Right lung (tissue), 10 donors: Measurements from ENCODE around the gene VANGL1. TPM values are rescaled to one million over a fixed set of nuclear protein-coding genes. Genes with fewer than 3 reads are reported as not detected.
"Not testable (repeated sequence)": the region's sequence is repeated elsewhere in the genome, so short reads cannot be mapped to it uniquely, and the experiment has no call there.

Experiments used
- DNase-seq, 2 donors: peaks; one replicate each; pipeline ENCODE4 v3.0.0-alpha.2; 2013
- long read RNA-seq, 8 donors: transcript quantifications; one replicate each; lab custom pipeline, GENCODE V29; 2026
- polyA plus RNA-seq, 5 donors: library from polyadenylated mRNA; unstranded; fragments of 120-200 nt; gene quantifications; one replicate each; pipeline versions ENCODE4 v1.2.1 to v1.2.3, GENCODE V29; 2013; ENCODE audit warnings: inconsistent platforms in 1 of 5, low replicate concordance in 1 of 5; ENCODE audit not compliant: insufficient read length in 5 of 5, insufficient read depth in 1 of 5

Gene VANGL1
- 10 to 100 TPM; 12.8 to 18.1 (median 14.1) TPM for polyA plus RNA-seq
- long read RNA-seq, donor 1, full-length matches to known transcripts = 5 of 5 reads
- long read RNA-seq, donor 1, partial matches to known transcripts = 0 of 5 reads
- long read RNA-seq, donor 1, other reads (novel, unspliced or antisense) = 0 of 5 reads
- long read RNA-seq, donor 2, full-length matches to known transcripts = 3 of 3 reads
- long read RNA-seq, donor 2, partial matches to known transcripts = 0 of 3 reads
- long read RNA-seq, donor 2, other reads (novel, unspliced or antisense) = 0 of 3 reads
- long read RNA-seq, donor 3, full-length matches to known transcripts = 1 of 1 reads
- long read RNA-seq, donor 3, partial matches to known transcripts = 0 of 1 reads
- long read RNA-seq, donor 3, other reads (novel, unspliced or antisense) = 0 of 1 reads
- long read RNA-seq, donor 4 = 0 reads
- long read RNA-seq, donor 5, full-length matches to known transcripts = 4 of 4 reads
- long read RNA-seq, donor 5, partial matches to known transcripts = 0 of 4 reads
- long read RNA-seq, donor 5, other reads (novel, unspliced or antisense) = 0 of 4 reads
- long read RNA-seq, donor 6, full-length matches to known transcripts = 4 of 4 reads
- long read RNA-seq, donor 6, partial matches to known transcripts = 0 of 4 reads
- long read RNA-seq, donor 6, other reads (novel, unspliced or antisense) = 0 of 4 reads
- long read RNA-seq, donor 7, full-length matches to known transcripts = 3 of 3 reads
- long read RNA-seq, donor 7, partial matches to known transcripts = 0 of 3 reads
- long read RNA-seq, donor 7, other reads (novel, unspliced or antisense) = 0 of 3 reads
- long read RNA-seq, donor 8, full-length matches to known transcripts = 3 of 3 reads
- long read RNA-seq, donor 8, partial matches to known transcripts = 0 of 3 reads
- long read RNA-seq, donor 8, other reads (novel, unspliced or antisense) = 0 of 3 reads

DNA sequence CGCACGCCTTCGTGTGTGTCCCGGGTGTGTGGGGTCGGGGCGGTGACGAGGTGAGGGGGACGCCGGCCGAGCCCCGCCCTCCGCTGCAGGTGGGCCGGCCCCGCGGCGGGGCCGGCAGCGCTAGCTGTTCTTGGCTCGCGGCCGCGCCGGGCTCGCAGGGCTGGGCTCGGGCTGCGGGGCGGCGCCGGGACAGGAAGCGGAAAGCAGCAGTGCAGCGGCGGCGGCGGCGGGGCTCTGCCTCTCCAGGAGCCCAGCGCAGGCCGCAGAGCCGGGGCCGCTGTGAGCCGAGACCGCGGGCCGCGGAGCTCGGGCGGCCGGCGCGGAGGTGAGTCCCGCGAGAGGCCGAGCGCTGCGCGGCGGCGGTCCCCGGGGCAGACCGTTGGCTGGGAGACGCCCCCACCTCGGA lies at the start of gene VANGL1:
Gene VANGL1 (plus strand): TSS at position 209 of the 406 bp plus-strand sequence. CDS start 9,444 bp downstream, outside the sequence.
- peak in 1 of 2 donors; percentile 33 for DNase-seq

DNA sequence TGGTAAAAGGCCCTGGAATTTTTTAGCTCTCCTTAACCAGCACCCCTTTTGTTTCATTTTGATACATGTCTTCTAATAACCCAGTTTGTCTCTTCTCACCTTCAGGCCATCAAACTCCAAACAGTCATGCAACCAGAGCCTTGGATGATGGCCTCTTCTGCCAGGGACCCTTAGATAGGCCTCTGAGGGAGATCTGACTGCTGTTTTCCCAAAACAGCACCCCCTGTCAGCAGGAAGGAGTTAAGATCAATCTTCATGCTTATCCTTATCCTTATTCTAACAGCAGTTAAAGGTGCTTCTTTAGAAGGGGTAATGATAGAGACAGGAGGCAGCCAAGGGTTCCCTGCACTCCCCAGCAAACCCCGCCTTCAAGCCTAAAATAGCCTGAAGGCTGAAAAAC lies 49.5 kb upstream of the VANGL1 start:
- DNase-seq = no peak

- DNase-seq = no peak
Measured at GRCh38 chr1:115593365-115594259, 48.2 kb upstream of the VANGL1 start.

- DNase-seq = no peak
Measured at GRCh38 chr1:115594600-115594999, 47.2 kb upstream of the VANGL1 start.

- peak; percentile 84 to 88 for DNase-seq
Measured at GRCh38 chr1:115595279-115596079, 46.3 kb upstream of the VANGL1 start.

- DNase-seq = no peak
Measured at GRCh38 chr1:115596080-115596780, 45.5 kb upstream of the VANGL1 start.

- DNase-seq = no peak
Measured at GRCh38 chr1:115604508-115604907, 37.3 kb upstream of the VANGL1 start.

- DNase-seq = no peak
Measured at GRCh38 chr1:115606305-115606704, 35.5 kb upstream of the VANGL1 start.

GRCh38 chr1:115609021-115609420 lies 32.7 kb upstream of the VANGL1 start:
- no peak for DNase-seq

DNA sequence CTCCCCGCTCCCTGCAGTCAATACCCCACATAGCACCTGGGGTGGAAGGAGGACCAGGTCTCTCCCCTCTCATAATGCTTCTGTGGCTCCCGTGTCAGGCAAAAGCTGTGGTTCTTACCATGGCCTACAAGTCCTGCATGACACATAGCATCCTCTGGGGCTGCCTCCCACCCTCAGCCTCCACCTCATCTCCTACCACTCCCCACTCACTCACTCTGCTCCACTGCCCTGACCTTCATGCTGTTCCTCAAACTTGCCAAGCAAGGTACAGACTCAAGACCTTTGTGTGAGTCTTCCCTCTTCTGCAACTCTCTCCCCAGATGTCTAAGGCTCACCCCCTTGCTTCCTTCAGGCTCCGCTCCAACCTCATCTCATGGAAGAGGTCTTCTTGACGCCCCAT lies 28.0 kb upstream of the VANGL1 start:
- no peak for DNase-seq

- no peak for DNase-seq
Measured at GRCh38 chr1:115620453-115620852, 21.3 kb upstream of the VANGL1 start.

GRCh38 chr1:115620950-115621349 lies 20.8 kb upstream of the VANGL1 start:
- no peak for DNase-seq

DNA sequence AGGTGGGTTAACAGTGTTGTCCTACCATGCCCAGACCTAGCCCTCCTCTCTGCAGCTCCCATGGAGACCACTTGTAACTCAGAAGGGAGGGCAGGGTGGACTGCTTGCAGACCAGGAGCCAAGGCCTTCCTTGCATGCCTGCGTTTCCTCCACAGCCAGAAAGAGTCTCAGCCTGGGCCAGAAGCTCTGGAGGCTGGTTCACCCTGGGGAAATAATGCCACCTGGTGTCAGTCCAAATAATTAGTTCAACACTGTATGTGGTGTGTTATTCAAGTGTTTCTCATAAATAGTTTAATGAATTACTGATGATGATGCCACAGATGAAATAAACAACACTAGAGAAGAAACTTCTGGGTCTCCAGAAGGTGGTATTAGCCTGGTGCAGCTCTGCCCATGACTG lies 16.9 kb upstream of the VANGL1 start:
- no peak for DNase-seq

GRCh38 chr1:115630342-115630741 lies 11.4 kb upstream of the VANGL1 start:
- no peak for DNase-seq

DNA sequence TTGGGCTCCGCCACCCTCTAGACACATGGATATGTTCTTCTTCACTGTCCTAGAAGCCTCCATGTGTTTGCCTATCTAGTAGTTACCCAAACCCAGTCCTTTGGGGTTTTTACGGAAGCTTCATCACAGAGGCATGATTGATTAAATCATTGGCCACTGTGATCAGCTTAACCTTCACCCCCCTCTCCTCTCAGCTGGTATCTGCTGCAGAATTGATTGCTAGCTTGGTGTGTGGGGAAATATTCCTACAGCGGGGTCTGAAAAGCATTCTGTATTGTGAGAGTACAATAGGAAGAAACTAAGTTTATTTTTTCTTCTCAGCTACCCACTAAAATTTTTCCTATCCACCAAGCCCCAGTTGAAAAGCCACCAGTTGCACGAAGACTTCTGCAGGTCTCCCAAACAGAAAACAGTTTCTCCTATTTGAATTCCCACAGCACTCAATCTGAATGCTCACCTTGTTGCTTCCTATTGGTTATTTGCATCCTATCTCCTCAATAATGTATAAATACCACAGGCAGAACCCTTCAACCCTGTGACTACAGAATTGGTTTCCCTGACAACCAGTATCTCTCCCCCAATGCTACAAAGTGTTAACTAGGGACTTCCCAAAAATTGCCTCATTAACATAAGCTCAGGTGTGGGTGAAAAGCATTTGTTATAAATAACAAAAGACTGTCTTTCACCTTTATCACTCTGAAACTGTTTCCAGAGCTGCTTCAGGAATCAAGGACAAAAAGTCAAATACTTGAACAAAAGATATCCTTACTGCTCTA lies 9.3 kb upstream of the VANGL1 start:
- no peak for DNase-seq

GRCh38 chr1:115633606-115634005 lies 8.2 kb upstream of the VANGL1 start:
- not testable (repeated sequence) for DNase-seq

GRCh38 chr1:115637247-115637646 lies 4.5 kb upstream of the VANGL1 start:
- DNase-seq = not testable (repeated sequence)

GRCh38 chr1:115640384-115640783 lies 1.4 kb upstream of the VANGL1 start:
- DNase-seq = no peak
